HL-60 (cell line): ENCODE results near the gene KCNK17.

Experiments used
- DNase-seq, 2 experiments: peaks; one replicate each; pipeline ENCODE4 v3.0.0-alpha.2; 2010 to 2020; ENCODE audit warnings: low read depth in 1 of 2, low spot score in 1 of 2
- H3K27ac ChIP-seq: fragments of 250-450 bp; sonication (Bioruptor Pico); replicated peaks from 2 replicates; pipeline ENCODE4 v1.5.1; 2020; ENCODE audit warnings: mild to moderate bottlenecking, moderate library complexity
- H3K27me3 ChIP-seq: fragments of 250-450 bp; sonication (Bioruptor Pico); 2 replicates; pipeline ENCODE4 v1.5.1; 2021; ENCODE audit warnings: mild to moderate bottlenecking, moderate library complexity; ENCODE audit not compliant: insufficient read depth, poor library complexity, severe bottlenecking
- H3K4me3 ChIP-seq: replicated peaks from 2 replicates; pipeline ENCODE4 v1.5.1; 2011; ENCODE audit warnings: mild to moderate bottlenecking, control low read depth, low read length; ENCODE audit not compliant: insufficient read depth
- GABPA ChIP-seq: IDR thresholded peaks from 2 replicates; pipeline ENCODE4 v1.6.1; 2012; ENCODE audit warnings: low read depth
- POLR2AphosphoS5 ChIP-seq: IDR thresholded peaks from 2 replicates; pipeline ENCODE4 v1.6.1; 2012; ENCODE audit warnings: low read depth
- SPI1 ChIP-seq: IDR thresholded peaks from 2 replicates; pipeline ENCODE4 v1.6.1; 2012; ENCODE audit warnings: low read depth, mild to moderate bottlenecking, borderline replicate concordance
- TF ChIP-seq, protein P1 (sequence below): IDR thresholded peaks from 2 replicates; pipeline ENCODE4 v1.6.1; 2012; ENCODE audit warnings: low read depth; ENCODE audit not compliant: insufficient replicate concordance
- TF ChIP-seq, protein P2 (sequence below): IDR thresholded peaks from one replicate; pipeline ENCODE4 v1.5.1; 2011; ENCODE audit warnings: low read length, control low read depth, inconsistent platforms; ENCODE audit not compliant: insufficient read depth

The KCNK17 gene

DNA sequence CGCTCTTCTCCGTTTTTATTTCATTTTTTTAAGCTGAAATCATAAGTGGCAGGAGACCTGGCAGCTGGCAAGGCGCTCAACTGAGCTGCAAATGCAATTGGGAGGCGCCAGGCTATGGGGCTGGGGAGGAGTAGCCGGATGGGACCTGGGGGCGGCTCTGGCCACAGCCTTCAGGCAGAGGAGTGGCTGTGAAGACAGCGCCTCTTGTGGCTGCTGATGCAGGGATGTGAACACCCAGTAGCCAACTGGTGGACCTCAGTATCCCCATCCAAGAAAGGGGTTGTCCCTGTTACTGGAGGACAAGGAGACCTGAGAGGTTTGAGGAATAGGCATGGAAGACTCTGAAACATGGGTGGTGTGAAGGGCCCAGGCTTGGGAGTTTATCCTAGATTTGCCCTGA is 12.6 kb downstream of the KCNK17 start:
- no peak for DNase-seq
- no peak overlapping the region for H3K4me3 ChIP-seq
- H3K27ac ChIP-seq = no peak overlapping the region

DNA sequence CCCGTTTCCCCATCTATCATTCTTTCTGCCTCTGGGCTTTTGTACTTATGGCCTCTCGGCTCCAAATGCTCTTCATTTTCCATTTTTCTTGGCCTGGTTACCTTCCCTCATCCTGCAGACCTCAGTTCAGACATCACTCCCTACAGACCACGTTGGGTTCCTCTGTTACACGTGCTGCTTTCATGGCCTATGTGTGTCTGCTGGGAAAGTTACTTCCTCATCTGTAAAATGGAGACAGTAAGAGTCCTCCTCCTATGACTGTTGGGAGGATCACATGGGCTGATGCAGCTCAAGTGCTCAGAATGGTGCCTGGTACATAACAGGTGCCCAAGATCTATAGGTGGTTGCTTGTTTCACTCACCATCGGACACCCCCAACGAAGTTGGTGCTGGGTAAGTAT is 13.5 kb downstream of the KCNK17 start:
- no peak overlapping the region for H3K4me3 ChIP-seq
- no peak overlapping the region for H3K27ac ChIP-seq
- TF ChIP-seq POLR2AphosphoS5 (no peak), SPI1 (no peak), GABPA (no peak)
- TF ChIP-seq, protein P1, sequence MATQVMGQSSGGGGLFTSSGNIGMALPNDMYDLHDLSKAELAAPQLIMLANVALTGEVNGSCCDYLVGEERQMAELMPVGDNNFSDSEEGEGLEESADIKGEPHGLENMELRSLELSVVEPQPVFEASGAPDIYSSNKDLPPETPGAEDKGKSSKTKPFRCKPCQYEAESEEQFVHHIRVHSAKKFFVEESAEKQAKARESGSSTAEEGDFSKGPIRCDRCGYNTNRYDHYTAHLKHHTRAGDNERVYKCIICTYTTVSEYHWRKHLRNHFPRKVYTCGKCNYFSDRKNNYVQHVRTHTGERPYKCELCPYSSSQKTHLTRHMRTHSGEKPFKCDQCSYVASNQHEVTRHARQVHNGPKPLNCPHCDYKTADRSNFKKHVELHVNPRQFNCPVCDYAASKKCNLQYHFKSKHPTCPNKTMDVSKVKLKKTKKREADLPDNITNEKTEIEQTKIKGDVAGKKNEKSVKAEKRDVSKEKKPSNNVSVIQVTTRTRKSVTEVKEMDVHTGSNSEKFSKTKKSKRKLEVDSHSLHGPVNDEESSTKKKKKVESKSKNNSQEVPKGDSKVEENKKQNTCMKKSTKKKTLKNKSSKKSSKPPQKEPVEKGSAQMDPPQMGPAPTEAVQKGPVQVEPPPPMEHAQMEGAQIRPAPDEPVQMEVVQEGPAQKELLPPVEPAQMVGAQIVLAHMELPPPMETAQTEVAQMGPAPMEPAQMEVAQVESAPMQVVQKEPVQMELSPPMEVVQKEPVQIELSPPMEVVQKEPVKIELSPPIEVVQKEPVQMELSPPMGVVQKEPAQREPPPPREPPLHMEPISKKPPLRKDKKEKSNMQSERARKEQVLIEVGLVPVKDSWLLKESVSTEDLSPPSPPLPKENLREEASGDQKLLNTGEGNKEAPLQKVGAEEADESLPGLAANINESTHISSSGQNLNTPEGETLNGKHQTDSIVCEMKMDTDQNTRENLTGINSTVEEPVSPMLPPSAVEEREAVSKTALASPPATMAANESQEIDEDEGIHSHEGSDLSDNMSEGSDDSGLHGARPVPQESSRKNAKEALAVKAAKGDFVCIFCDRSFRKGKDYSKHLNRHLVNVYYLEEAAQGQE = no peak
- TF ChIP-seq, protein P2, sequence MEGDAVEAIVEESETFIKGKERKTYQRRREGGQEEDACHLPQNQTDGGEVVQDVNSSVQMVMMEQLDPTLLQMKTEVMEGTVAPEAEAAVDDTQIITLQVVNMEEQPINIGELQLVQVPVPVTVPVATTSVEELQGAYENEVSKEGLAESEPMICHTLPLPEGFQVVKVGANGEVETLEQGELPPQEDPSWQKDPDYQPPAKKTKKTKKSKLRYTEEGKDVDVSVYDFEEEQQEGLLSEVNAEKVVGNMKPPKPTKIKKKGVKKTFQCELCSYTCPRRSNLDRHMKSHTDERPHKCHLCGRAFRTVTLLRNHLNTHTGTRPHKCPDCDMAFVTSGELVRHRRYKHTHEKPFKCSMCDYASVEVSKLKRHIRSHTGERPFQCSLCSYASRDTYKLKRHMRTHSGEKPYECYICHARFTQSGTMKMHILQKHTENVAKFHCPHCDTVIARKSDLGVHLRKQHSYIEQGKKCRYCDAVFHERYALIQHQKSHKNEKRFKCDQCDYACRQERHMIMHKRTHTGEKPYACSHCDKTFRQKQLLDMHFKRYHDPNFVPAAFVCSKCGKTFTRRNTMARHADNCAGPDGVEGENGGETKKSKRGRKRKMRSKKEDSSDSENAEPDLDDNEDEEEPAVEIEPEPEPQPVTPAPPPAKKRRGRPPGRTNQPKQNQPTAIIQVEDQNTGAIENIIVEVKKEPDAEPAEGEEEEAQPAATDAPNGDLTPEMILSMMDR = no peak
- DNase-seq = peak in 1 of 2 experiments; percentile 34
- no peaks in the 10 kb centered on the region for H3K27me3 ChIP-seq

More for the DNA sequence above, 12.6 kb downstream of the KCNK17 start:
- H3K27me3 ChIP-seq = no peaks in the 10 kb centered on the region
- TF ChIP-seq, protein P1 = no peak
- no peak for TF ChIP-seq SPI1
- TF ChIP-seq GABPA = no peak
- TF ChIP-seq, protein P2 = no peak
- TF ChIP-seq POLR2AphosphoS5 = no peak

DNA sequence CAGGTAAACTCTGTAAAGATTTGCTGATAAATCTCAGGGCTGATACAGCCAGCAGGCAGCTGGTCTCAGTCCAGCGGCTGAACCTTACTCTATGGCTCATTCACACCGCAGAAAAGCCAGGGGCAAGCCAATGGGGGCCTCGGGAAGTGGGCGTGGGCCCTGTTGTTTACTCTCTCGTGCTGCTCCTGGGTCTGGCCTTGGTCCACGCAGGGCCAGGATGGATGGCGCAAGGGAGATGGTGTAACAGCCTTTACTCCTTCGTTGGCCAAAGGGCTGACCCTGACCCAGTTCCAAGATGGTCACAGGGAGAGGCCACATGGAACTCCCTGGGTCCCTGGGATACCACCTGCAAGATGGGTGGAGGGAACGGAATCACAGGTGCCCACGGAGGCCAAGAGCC is 16.2 kb downstream of the KCNK17 start:
- no peak overlapping the region for H3K27ac ChIP-seq
- H3K4me3 ChIP-seq = no peak overlapping the region
- H3K27me3 ChIP-seq = no peaks in the 10 kb centered on the region
- no peak for DNase-seq
- TF ChIP-seq GABPA = no peak
- TF ChIP-seq, protein P1 = no peak
- TF ChIP-seq SPI1 = no peak
- TF ChIP-seq, protein P2 = no peak
- no peak for TF ChIP-seq POLR2AphosphoS5
